ENCODE measurements around the gene APBA1.

APBA1 gene

DNA sequence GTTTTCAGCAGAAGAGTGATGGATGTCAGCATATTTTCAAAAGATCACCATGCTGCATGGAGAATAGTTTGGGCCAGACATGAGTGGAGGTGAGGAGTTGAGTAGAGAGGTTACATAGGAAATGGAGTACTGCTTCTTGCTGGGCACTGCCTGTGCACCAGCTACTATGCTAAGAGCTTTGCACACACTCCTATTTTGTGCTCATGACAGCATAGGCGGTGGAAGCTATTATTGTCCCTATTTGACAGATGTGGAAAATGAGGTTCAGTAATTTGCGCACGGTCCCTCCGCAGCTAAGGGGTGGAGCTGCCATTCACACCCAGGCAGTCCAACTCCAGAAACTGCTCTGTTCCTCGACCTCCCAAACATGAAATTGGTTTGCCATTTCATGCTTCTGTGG is 279.3 kb downstream of the APBA1 start:
- DNase-seq, result no peak

GRCh38 chr9:69391946-69392345 is 280.2 kb downstream of the APBA1 start:
- DNase-seq, result no peak

GRCh38 chr9:69391487-69391886 is 280.7 kb downstream of the APBA1 start:
- no peak for DNase-seq

GRCh38 chr9:69389437-69389995 is 282.7 kb downstream of the APBA1 start:
- no peak for DNase-seq

DNA sequence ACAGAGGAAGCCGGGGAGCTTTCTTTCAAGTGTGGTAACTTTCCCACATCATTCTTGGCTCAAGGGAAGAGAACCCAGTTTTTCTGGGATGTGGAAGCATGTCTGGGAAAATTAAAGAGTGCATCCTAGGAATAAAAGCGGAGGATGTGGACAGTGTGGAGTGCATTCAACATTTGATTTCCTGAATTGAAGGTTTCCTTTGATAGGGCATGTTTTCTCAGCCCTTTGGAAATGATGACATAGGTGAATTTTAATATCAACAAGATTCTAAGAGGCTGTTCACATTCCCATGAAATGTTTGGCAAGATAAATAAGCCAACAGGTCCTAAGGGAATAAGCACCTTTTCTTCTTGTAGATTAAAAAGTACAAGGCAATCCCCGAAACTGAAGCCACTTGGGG is 283.6 kb downstream of the APBA1 start:
- no peak for DNase-seq

DNA sequence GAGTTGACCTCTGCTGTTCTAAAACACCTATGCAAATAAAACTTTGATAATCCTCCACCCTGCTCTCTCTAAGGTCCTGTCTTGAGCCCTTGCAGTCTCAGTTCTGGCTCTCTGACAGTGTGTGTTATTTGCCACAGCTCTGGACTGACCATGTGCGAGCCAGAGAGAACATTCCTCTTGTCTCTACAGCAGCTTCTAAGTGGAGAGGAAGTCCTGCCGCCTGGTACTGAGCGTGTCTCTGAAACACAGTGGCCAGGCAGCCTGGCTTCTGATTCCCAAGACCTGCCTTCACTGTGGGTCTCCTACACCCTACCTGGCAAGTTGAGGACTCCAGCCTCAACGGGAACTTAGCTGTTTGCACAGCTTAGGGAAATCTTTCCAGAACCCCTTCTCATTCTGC is 285.5 kb downstream of the APBA1 start:
- no peak for DNase-seq

- no peak for DNase-seq
Measured at GRCh38 chr9:69385581-69386033, 286.6 kb downstream of the APBA1 start.

DNA sequence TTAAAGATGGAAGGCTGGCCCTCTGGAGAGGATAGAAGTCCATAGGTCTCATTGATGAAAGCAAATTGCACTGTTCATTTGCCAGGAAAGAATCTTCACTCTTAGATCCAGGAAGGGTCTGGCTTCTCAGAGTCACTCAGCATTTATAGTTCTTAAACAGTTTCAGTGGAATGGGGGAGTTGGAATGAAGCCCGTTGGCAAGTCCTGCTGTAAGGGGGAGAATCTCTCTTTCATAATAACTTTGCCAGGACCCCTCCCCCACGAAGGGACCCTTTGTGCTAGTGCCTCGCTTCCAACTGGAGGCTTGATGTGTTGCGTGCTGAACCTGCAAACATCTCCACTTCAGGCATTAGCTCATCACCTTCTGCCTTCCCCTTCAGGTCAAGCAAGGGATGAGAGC is 290.0 kb downstream of the APBA1 start:
- no peak for DNase-seq

GRCh38 chr9:69380811-69381210 is 291.4 kb downstream of the APBA1 start:
- no peak for DNase-seq

- DNase-seq, result no peak
Measured at GRCh38 chr9:69380301-69380700, 291.9 kb downstream of the APBA1 start.

- no peak for DNase-seq
Measured at GRCh38 chr9:69379270-69379982, 292.7 kb downstream of the APBA1 start.

- no peak for DNase-seq
Measured at GRCh38 chr9:69377981-69378380, 294.2 kb downstream of the APBA1 start.
